ENCODE data around the gene NOS3.

- no peak for TF ChIP-seq CTCF (IDR thresholded peaks at IDR 0.05; ENCODE audit: insufficient read depth, low read depth, low read length)
- TF ChIP-seq EZH2 (IDR thresholded peaks at IDR 0.05; ENCODE audit: insufficient read depth, low read length), result no peak
Measured at GRCh38 chr7:150956395-150957132, 34.3 kb upstream of the NOS3 start.

All from astrocyte (in vitro differentiated cells and primary cell).